PFSK-1 (cell line): Measurements from ENCODE around the gene SBSN.

Experiments
- POLR2AphosphoS5 ChIP-seq: IDR thresholded peaks from 2 replicates; pipeline ENCODE4 v1.6.1; 2012; ENCODE audit warnings: low read depth, mild to moderate bottlenecking, control low read depth, low read length, moderate library complexity
- REST ChIP-seq, 2 experiments: IDR thresholded peaks; 2 replicates each; pipeline versions ENCODE4 v1.6.1 to v1.8.0; 2011 to 2012; ENCODE audit warnings: low read depth in 2 of 2, low read length in 2 of 2, control low read depth in 1 of 2, inconsistent platforms in 1 of 2, mild to moderate bottlenecking in 1 of 2, moderate library complexity in 1 of 2; ENCODE audit not compliant: insufficient read depth in 1 of 2
- TAF1 ChIP-seq: IDR thresholded peaks from 2 replicates; pipeline ENCODE4 v1.6.1; 2012; ENCODE audit warnings: low read length, control low read depth, borderline replicate concordance; ENCODE audit not compliant: insufficient read depth

- TF ChIP-seq REST (IDR thresholded peaks at IDR 0.05; ENCODE audit: insufficient read depth in 1 of 2, low read depth in 2 of 2, low read length in 2 of 2) (no peak), POLR2AphosphoS5 (no peak), TAF1 (no peak)
Measured at GRCh38 chr19:35524181-35524837, 3.8 kb downstream of the SBSN start.
